CD4-positive, CD25-positive, alpha-beta regulatory T cell (primary cell): ENCODE data around the gene GORASP2. TPM values are rescaled to one million over a fixed set of nuclear protein-coding genes. Genes with fewer than 3 reads are reported as not detected.

Source experiments
- ATAC-seq, 2 donors: fragments of 150-1000 bp; cut with Tn5 transposase; one replicate each; pipeline ENCODE4 v1.10.0; 2021; ENCODE audit warnings: low read depth in 2 of 2, moderate number of reproducible peaks in 2 of 2, moderate library complexity in 1 of 2
- DNase-seq, 3 donors: peaks; one replicate each; pipeline versions ENCODE4 v3.0.0 to v3.0.0-alpha.2; 2012 to 2022; ENCODE audit warnings: mixed read lengths in 1 of 3
- H3K27ac ChIP-seq: one replicate; pipeline ENCODE4 v1.7.0; 2013; ENCODE audit warnings: mild to moderate bottlenecking, low read length; ENCODE audit not compliant: insufficient read depth, poor library complexity, severe bottlenecking
- H3K27me3 ChIP-seq: one replicate; pipeline ENCODE4 v1.7.0; 2013; ENCODE audit warnings: low read length; ENCODE audit not compliant: control insufficient read depth, insufficient read depth
- H3K36me3 ChIP-seq: one replicate; pipeline ENCODE4 v1.7.0; 2013; ENCODE audit warnings: mild to moderate bottlenecking, low read length, moderate library complexity; ENCODE audit not compliant: control insufficient read depth, insufficient read depth
- H3K4me1 ChIP-seq: 2 replicates; pipeline ENCODE4 v1.7.0; 2013; ENCODE audit warnings: mild to moderate bottlenecking, low read length; ENCODE audit not compliant: insufficient read depth, control insufficient read depth, poor library complexity, severe bottlenecking
- H3K4me3 ChIP-seq: one replicate; pipeline ENCODE4 v1.7.0; 2013; ENCODE audit warnings: low read depth, mild to moderate bottlenecking, low read length, moderate library complexity
- H3K9me3 ChIP-seq, 2 experiments: 1 replicate in 1 of 2; 2 replicates in 1 of 2; pipeline ENCODE4 v1.7.0; 2013; ENCODE audit warnings: low read length in 2 of 2, mild to moderate bottlenecking in 1 of 2, moderate library complexity in 1 of 2; ENCODE audit not compliant: control insufficient read depth in 2 of 2
- H3K27ac Mint-ChIP-seq, 3 donors: one replicate each; pipeline ENCODE4 v1.8.0; 2020 to 2022; ENCODE audit warnings: mild to moderate bottlenecking in 3 of 3, mixed read lengths in 3 of 3, moderate library complexity in 2 of 3
- H3K27me3 Mint-ChIP-seq: one replicate; pipeline ENCODE4 v1.8.0; 2022; ENCODE audit warnings: mild to moderate bottlenecking, mixed read lengths
- H3K36me3 Mint-ChIP-seq: one replicate; pipeline ENCODE4 v1.8.0; 2020; ENCODE audit warnings: mixed read lengths
- H3K4me1 Mint-ChIP-seq, 4 donors: one replicate each; pipeline ENCODE4 v1.8.0; 2020 to 2022; ENCODE audit warnings: mixed read lengths in 4 of 4, mild to moderate bottlenecking in 1 of 4
- H3K4me3 Mint-ChIP-seq, 4 donors: one replicate each; pipeline ENCODE4 v1.8.0; 2020 to 2022; ENCODE audit warnings: mild to moderate bottlenecking in 4 of 4, mixed read lengths in 4 of 4, moderate library complexity in 3 of 4
- H3K9me3 Mint-ChIP-seq, 7 donors: one replicate each; pipeline ENCODE4 v1.8.0; 2020 to 2022; ENCODE audit warnings: mixed read lengths in 7 of 7, mild to moderate bottlenecking in 3 of 7, moderate library complexity in 2 of 7
- polyA plus RNA-seq, 4 donors: library from polyadenylated mRNA; unstranded; fragments of 300-500 nt; fragmentation: Illumina TruSeq; gene quantifications; one replicate each; pipeline ENCODE4 v1.2.3, GENCODE V29; 2021
- total RNA-seq: library from RNA; stranded (reverse); gene quantifications from one replicate; pipeline ENCODE4 v1.2.3, GENCODE V29; 2022

GORASP2 gene
- total and polyA plus RNA-seq, 5 donors from 2014 or later = 77.5 to 98.9 (median 92.1) TPM

- Histone ChIP-seq H3K27ac (no peak overlapping the region), H3K4me3 (no peak overlapping the region), H3K9me3 (no peaks in the 10 kb centered on the region), H3K36me3 (no peaks in the 10 kb centered on the region), H3K27me3 (peaks cover 3% of the 10 kb centered on the region), H3K4me1 (no peaks in the 10 kb centered on the region)
- H3K4me3 Mint-ChIP-seq = no peak overlapping the region
- H3K27me3 Mint-ChIP-seq = peaks cover 19% of the 10 kb centered on the region
- no peak overlapping the region for H3K27ac Mint-ChIP-seq
- DNase-seq (no peak), ATAC-seq (no peak)
- H3K36me3 Mint-ChIP-seq = no peaks in the 10 kb centered on the region
- no peaks in the 10 kb centered on the region for H3K4me1 Mint-ChIP-seq
- H3K9me3 Mint-ChIP-seq = no peaks in the 10 kb centered on the region
These were observed 41.2 kb upstream of the GORASP2 start for GRCh38 chr2:170887896-170888295.

GRCh38 chr2:170891893-170892292, 37.2 kb upstream of the GORASP2 start:
- no peaks in the 10 kb centered on the region for H3K4me1 Mint-ChIP-seq
- peaks cover 3% of the 10 kb centered on the region for H3K27me3 ChIP-seq
- H3K9me3 Mint-ChIP-seq = no peaks in the 10 kb centered on the region
- no peak overlapping the region for H3K4me3 ChIP-seq
- no peaks in the 10 kb centered on the region for H3K36me3 Mint-ChIP-seq
- DNase-seq (no peak), ATAC-seq (no peak)
- H3K4me1 ChIP-seq = no peaks in the 10 kb centered on the region
- peaks cover 19% of the 10 kb centered on the region for H3K27me3 Mint-ChIP-seq
- no peaks in the 10 kb centered on the region for H3K9me3 ChIP-seq
- no peak overlapping the region for H3K27ac Mint-ChIP-seq
- H3K4me3 Mint-ChIP-seq = no peak overlapping the region
- H3K27ac ChIP-seq = no peak overlapping the region
- H3K36me3 ChIP-seq = no peaks in the 10 kb centered on the region

DNA sequence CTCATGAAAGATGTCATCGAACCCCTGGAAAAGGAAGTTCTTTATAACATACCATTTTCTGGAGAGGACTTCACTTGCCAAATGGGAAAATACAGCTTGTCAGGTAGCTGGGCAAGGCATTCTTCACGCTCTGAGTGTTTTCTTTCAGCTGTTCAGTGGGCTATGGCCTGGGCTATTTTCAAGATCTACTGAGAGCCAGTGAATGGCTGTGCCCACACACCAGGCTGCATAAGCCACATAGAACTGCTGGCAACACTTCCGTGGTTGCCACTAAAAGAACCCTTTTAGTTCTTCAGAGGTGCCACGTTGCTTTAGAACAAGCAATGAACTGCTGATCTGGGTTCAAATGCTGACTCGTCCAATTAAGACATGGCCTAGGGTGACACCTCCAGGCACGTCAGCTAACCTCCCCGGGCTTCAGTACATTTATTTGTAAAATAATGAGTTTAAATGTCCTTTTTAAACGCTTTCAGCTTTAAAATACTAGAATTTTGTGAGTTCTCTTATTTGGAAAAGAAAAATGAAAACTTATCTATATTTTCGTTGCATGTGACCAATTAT, 36.6 kb upstream of the GORASP2 start:
- Histone ChIP-seq H3K36me3 (no peaks in the 10 kb centered on the region), H3K9me3 (no peaks in the 10 kb centered on the region), H3K27me3 (peaks cover under 1% of the 10 kb centered on the region), H3K4me3 (no peak overlapping the region), H3K4me1 (no peaks in the 10 kb centered on the region), H3K27ac (no peak overlapping the region)
- Mint-ChIP-seq H3K27me3 (peaks cover 19% of the 10 kb centered on the region), H3K4me3 (no peak overlapping the region), H3K36me3 (no peaks in the 10 kb centered on the region), H3K27ac (no peak overlapping the region), H3K9me3 (no peaks in the 10 kb centered on the region), H3K4me1 (no peaks in the 10 kb centered on the region)
- ATAC-seq (no peak), DNase-seq (no peak)

DNA sequence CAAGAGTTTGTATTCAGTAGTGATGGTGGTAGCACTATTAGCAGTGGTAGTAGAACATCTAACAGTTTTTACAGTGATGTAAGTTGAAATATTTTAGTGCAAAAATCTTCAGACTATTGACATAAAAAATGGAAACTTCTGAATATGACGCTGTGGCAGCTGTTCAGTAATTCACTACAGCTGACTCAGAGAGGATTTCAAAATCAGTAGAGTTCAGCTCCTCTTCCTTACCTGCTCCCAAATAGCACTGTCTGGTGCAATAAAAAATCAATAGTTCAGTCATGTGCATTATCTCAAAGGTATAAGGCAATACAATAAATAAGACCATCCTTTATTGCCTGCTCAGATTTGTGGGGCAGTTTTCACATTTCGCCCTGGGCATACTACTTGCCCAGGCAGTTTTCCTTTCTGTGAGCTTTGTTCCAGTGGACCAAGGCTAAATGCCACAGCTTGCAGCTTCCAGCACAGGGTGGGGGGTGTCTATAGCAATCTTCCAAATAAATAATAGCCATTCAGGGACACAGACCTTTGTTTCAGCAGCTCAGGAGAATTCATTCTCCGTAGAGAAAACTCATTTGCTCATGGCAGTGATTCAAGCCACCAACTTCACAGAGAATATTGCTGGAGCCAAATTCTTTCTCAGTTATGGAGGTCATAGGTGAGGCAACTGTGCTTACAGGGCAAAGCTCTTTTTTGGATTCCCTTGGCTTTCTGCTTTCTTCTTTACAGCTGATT, 33.9 kb upstream of the GORASP2 start:
- DNase-seq (no peak), ATAC-seq (no peak)
- H3K36me3 ChIP-seq = no peaks in the 10 kb centered on the region
- peaks cover 19% of the 10 kb centered on the region for H3K27me3 Mint-ChIP-seq
- no peaks in the 10 kb centered on the region for H3K4me1 ChIP-seq
- H3K27ac ChIP-seq = no peak overlapping the region
- H3K4me3 ChIP-seq = no peak overlapping the region
- no peak overlapping the region for H3K27ac Mint-ChIP-seq
- no peaks in the 10 kb centered on the region for H3K4me1 Mint-ChIP-seq
- peaks cover 4% of the 10 kb centered on the region for H3K36me3 Mint-ChIP-seq
- H3K4me3 Mint-ChIP-seq = no peak overlapping the region
- no peaks in the 10 kb centered on the region for H3K27me3 ChIP-seq
- H3K9me3 Mint-ChIP-seq = no peaks in the 10 kb centered on the region
- no peaks in the 10 kb centered on the region for H3K9me3 ChIP-seq

DNA sequence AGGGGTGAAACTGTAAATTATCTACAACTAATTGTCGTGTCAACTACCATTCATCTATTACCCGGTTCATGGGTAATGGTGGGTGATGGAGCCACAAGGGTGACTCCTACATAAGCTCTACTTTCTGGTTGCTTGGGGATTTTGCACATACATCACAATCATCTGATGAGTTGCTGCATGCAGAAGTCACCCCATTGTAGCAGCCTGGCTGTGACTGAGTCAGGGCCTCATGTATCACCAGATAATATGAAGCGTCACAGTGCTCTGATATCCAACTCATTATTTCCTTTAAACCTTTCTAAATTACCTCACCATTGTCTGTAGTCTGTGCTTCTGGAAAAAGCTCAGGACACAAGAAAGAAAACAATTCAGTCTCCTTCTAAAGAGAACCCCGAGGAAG, 32.4 kb upstream of the GORASP2 start:
- Mint-ChIP-seq H3K27me3 (peaks cover 19% of the 10 kb centered on the region), H3K4me3 (no peak overlapping the region), H3K27ac (no peak overlapping the region), H3K4me1 (no peaks in the 10 kb centered on the region), H3K36me3 (peaks cover 4% of the 10 kb centered on the region), H3K9me3 (no peaks in the 10 kb centered on the region)
- H3K27ac ChIP-seq = no peak overlapping the region
- DNase-seq (no peak), ATAC-seq (no peak)
- no peak overlapping the region for H3K4me3 ChIP-seq
- no peaks in the 10 kb centered on the region for H3K9me3 ChIP-seq
- H3K27me3 ChIP-seq = no peaks in the 10 kb centered on the region
- H3K36me3 ChIP-seq = no peaks in the 10 kb centered on the region
- H3K4me1 ChIP-seq = no peaks in the 10 kb centered on the region

- Histone ChIP-seq H3K27ac (no peak overlapping the region), H3K27me3 (no peaks in the 10 kb centered on the region), H3K9me3 (no peaks in the 10 kb centered on the region), H3K36me3 (no peaks in the 10 kb centered on the region), H3K4me3 (no peak overlapping the region), H3K4me1 (no peaks in the 10 kb centered on the region)
- ATAC-seq (no peak), DNase-seq (no peak)
- no peak overlapping the region for H3K27ac Mint-ChIP-seq
- no peak overlapping the region for H3K4me3 Mint-ChIP-seq
- no peaks in the 10 kb centered on the region for H3K9me3 Mint-ChIP-seq
- peaks cover 4% of the 10 kb centered on the region for H3K36me3 Mint-ChIP-seq
- H3K4me1 Mint-ChIP-seq = no peaks in the 10 kb centered on the region
- peaks cover 23% of the 10 kb centered on the region for H3K27me3 Mint-ChIP-seq
These were observed 31.9 kb upstream of the GORASP2 start for GRCh38 chr2:170897108-170897507.

GRCh38 chr2:170905864-170906263, 23.2 kb upstream of the GORASP2 start:
- H3K4me1 ChIP-seq = no peaks in the 10 kb centered on the region
- H3K4me1 Mint-ChIP-seq = no peaks in the 10 kb centered on the region
- H3K9me3 ChIP-seq = peaks cover 14 to 15% of the 10 kb centered on the region in 2 experiments
- H3K4me3 Mint-ChIP-seq = no peak overlapping the region
- peaks cover 5% of the 10 kb centered on the region for H3K27me3 ChIP-seq
- peaks cover 6 to 27% (median 11%) of the 10 kb centered on the region in 7 donors for H3K9me3 Mint-ChIP-seq
- peaks cover 30% of the 10 kb centered on the region for H3K27me3 Mint-ChIP-seq
- no peak overlapping the region for H3K27ac Mint-ChIP-seq
- no peak overlapping the region for H3K4me3 ChIP-seq
- no peaks in the 10 kb centered on the region for H3K36me3 Mint-ChIP-seq
- ATAC-seq (no peak), DNase-seq (no peak)
- H3K27ac ChIP-seq = no peak overlapping the region
- H3K36me3 ChIP-seq = no peaks in the 10 kb centered on the region

GRCh38 chr2:170911314-170911889, 17.7 kb upstream of the GORASP2 start:
- no peak overlapping the region for H3K4me3 Mint-ChIP-seq
- no peak for ATAC-seq
- peaks cover 7% of the 10 kb centered on the region for H3K36me3 Mint-ChIP-seq
- H3K4me1 ChIP-seq = no peaks in the 10 kb centered on the region
- H3K27me3 Mint-ChIP-seq = peaks cover 8% of the 10 kb centered on the region
- no peaks in the 10 kb centered on the region for H3K4me1 Mint-ChIP-seq
- H3K27ac ChIP-seq = no peak overlapping the region
- H3K9me3 ChIP-seq = peaks cover 37 to 52% of the 10 kb centered on the region in 2 experiments
- H3K36me3 ChIP-seq = no peaks in the 10 kb centered on the region
- H3K27me3 ChIP-seq = no peaks in the 10 kb centered on the region
- H3K9me3 Mint-ChIP-seq = peaks cover 12 to 59% (median 23%) of the 10 kb centered on the region in 7 donors
- no peak for DNase-seq
- H3K4me3 ChIP-seq = no peak overlapping the region
- no peak overlapping the region for H3K27ac Mint-ChIP-seq
